Measurements from ENCODE around the gene HS1BP3. TPM values are rescaled to one million over a fixed set of nuclear protein-coding genes. Genes with fewer than 3 reads are reported as not detected.

HS1BP3 gene
- total and polyA plus RNA-seq, 2 experiments from 2014 or later = 10.5 to 10.6 TPM

DNA sequence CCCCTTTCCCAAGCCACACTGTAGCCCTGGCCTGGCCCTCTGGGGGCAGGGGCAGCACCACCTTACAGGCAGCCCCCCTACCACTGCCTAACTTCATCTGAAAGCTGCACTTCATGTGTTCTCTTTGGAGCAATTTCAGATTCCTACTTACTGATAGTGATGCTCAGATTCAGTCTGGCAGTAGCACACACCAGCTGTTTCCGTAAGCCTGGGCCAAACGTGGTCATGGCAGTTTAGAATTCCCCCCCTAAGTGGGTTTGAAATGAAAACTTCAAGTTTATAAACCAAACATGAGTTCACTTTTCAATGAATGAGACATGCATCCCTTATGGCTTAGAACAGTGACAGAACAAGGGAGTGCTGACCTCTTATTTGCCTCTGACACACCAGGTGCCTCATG is 45.5 kb upstream of the HS1BP3 start:
- no peak overlapping the region for H3K27ac ChIP-seq
- H3K36me3 ChIP-seq (ENCODE audit: low read depth) = no peaks in the 10 kb centered on the region
- TF ChIP-seq EZH2phosphoT487 (IDR thresholded peaks at IDR 0.05; ENCODE audit: insufficient read depth, low read depth) (no peak), EZH2 (IDR thresholded peaks at IDR 0.05; ENCODE audit: insufficient read depth, poor library complexity, severe bottlenecking) (no peak)
- H3K4me3 ChIP-seq = no peak overlapping the region
- 91 to 95% methylated on average over 2 of the region's 2 CpGs for WGBS, 2 experiments (ENCODE audit: low coverage in 1 of 2, low lambda C conversion rate in 2 of 2, missing lambda C conversion rate in 2 of 2)
- no peak overlapping the region for H3K4me2 ChIP-seq (ENCODE audit: unreplicated experiment)
- H3K4me1 ChIP-seq (ENCODE audit: insufficient read depth) = no peaks in the 10 kb centered on the region
- no peaks in the 10 kb centered on the region for H4K20me1 ChIP-seq (ENCODE audit: insufficient read depth)
- no peak for DNase-seq
- H3K79me2 ChIP-seq (ENCODE audit: insufficient read depth) = no peaks in the 10 kb centered on the region
- no peaks in the 10 kb centered on the region for H3F3A ChIP-seq (ENCODE audit: insufficient read depth)
- H3K9ac ChIP-seq = no peak overlapping the region
- H3K9me3 ChIP-seq (ENCODE audit: low read depth) = no peaks in the 10 kb centered on the region
- H2AFZ ChIP-seq = no peak overlapping the region
- H3K9me2 ChIP-seq (ENCODE audit: insufficient read depth) = no peaks in the 10 kb centered on the region
- no peaks in the 10 kb centered on the region for H3K27me3 ChIP-seq (replicated peaks; ENCODE audit: insufficient read depth)
- in situ Hi-C loops (cut with MboI) = no loop called here

DNA sequence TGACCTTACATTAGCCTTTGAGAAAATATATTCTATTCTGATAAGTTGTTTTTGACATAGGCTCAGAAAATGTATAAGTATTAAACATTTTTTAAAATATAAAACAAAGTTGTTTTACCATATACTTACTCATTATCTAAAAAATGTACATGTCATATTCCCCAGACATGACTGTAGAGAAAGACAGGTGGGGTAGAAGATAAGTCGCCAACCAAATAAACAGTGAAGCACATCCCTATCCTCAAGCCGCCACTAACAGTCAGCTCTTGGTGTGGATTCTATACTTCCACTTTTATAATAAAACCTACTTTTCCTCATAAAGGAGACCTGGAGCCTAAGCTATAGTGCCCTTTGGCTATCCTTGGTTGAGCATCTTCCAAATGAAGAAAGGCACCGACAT is 42.4 kb upstream of the HS1BP3 start:
- no peaks in the 10 kb centered on the region for H3K9me3 ChIP-seq (ENCODE audit: low read depth)
- in situ Hi-C loops (cut with MboI) = no loop called here
- TF ChIP-seq EZH2 (IDR thresholded peaks at IDR 0.05; ENCODE audit: insufficient read depth, poor library complexity, severe bottlenecking) = no peak
- TF ChIP-seq EZH2phosphoT487 (IDR thresholded peaks at IDR 0.05; ENCODE audit: insufficient read depth, low read depth) = no peak
- WGBS, 2 experiments (ENCODE audit: low coverage in 1 of 2, low lambda C conversion rate in 2 of 2, missing lambda C conversion rate in 2 of 2) = 97 to 99% methylated on average over 3 of the region's 3 CpGs
- no peaks in the 10 kb centered on the region for H3K36me3 ChIP-seq (ENCODE audit: low read depth)
- H3K27me3 ChIP-seq (replicated peaks; ENCODE audit: insufficient read depth) = no peaks in the 10 kb centered on the region
- DNase-seq = no peak
- no peaks in the 10 kb centered on the region for H3K9me2 ChIP-seq (ENCODE audit: insufficient read depth)
- H3K4me1 ChIP-seq (ENCODE audit: insufficient read depth) = no peaks in the 10 kb centered on the region
- no peak overlapping the region for H3K9ac ChIP-seq
- no peaks in the 10 kb centered on the region for H3F3A ChIP-seq (ENCODE audit: insufficient read depth)
- no peaks in the 10 kb centered on the region for H3K79me2 ChIP-seq (ENCODE audit: insufficient read depth)
- no peak overlapping the region for H2AFZ ChIP-seq
- no peaks in the 10 kb centered on the region for H4K20me1 ChIP-seq (ENCODE audit: insufficient read depth)
- H3K4me2 ChIP-seq (ENCODE audit: unreplicated experiment) = no peak overlapping the region
- H3K27ac ChIP-seq = no peak overlapping the region
- no peak overlapping the region for H3K4me3 ChIP-seq

DNA sequence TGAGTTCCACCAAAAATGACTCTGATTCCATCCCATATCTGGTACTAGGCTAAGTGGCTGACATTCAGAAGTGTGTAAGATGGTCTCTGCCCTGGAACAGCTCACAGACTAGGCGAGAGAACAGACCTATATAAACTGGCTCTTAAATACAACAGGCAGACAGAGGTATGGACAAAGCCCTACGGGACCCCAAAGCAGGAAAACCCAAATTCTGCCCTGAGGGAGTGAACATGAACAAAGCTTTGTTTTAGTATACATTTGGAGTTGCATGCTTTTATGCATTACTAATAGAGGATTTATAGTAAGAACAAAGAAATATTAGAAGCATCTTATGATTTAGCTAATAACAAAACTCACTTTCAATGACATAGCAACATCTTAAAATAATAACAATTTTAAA is 41.2 kb upstream of the HS1BP3 start:
- Histone ChIP-seq H4K20me1 (ENCODE audit: insufficient read depth) (no peaks in the 10 kb centered on the region), H3F3A (ENCODE audit: insufficient read depth) (no peaks in the 10 kb centered on the region), H3K4me2 (ENCODE audit: unreplicated experiment) (no peak overlapping the region), H3K27ac (no peak overlapping the region), H3K9ac (no peak overlapping the region), H3K4me3 (no peak overlapping the region), H3K36me3 (ENCODE audit: low read depth) (no peaks in the 10 kb centered on the region), H3K9me3 (ENCODE audit: low read depth) (no peaks in the 10 kb centered on the region), H3K27me3 (replicated peaks; ENCODE audit: insufficient read depth) (no peaks in the 10 kb centered on the region), H2AFZ (no peak overlapping the region), H3K9me2 (ENCODE audit: insufficient read depth) (no peaks in the 10 kb centered on the region), H3K4me1 (ENCODE audit: insufficient read depth) (no peaks in the 10 kb centered on the region), H3K79me2 (ENCODE audit: insufficient read depth) (no peaks in the 10 kb centered on the region)
- TF ChIP-seq EZH2phosphoT487 (IDR thresholded peaks at IDR 0.05; ENCODE audit: insufficient read depth, low read depth) (no peak), EZH2 (IDR thresholded peaks at IDR 0.05; ENCODE audit: insufficient read depth, poor library complexity, severe bottlenecking) (no peak)
- 91 to 92% methylated on average over 2 of the region's 2 CpGs for WGBS, 2 experiments (ENCODE audit: low coverage in 1 of 2, low lambda C conversion rate in 2 of 2, missing lambda C conversion rate in 2 of 2)
- in situ Hi-C loops (cut with MboI) = no loop called here
- no peak for DNase-seq

DNA sequence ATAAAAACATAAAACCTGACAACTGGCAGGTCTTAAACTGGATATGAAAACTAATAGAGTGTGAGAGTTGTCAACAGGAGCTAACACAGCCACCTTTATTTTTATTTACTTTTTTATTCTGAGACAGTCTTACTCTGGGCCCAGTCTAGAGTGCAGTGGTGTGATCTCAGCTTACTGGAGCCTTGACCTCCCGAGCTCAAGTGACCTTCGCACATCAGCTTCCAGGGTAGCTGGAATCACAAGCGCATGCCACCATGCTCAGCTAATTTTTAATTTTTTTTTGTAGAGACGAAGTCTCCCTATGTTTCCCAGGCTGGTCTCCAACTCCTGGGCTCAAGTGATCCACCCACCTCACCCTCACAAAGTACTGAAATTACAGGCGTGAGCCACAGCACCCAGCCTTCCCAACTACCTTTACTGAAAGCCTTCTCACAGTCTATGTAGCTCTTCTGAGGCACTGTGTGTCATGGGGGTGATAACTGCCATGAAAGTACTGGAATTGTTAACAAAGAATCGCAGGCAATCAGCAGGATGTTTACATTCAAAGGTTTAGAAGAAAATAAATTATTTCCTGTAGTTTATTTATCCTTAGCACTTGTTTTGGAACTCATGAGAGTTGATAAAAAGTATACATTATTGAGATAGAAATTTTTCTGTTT is 40.3 kb upstream of the HS1BP3 start:
- no peaks in the 10 kb centered on the region for H3K79me2 ChIP-seq (ENCODE audit: insufficient read depth)
- no peak overlapping the region for H3K27ac ChIP-seq
- H3K36me3 ChIP-seq (ENCODE audit: low read depth) = no peaks in the 10 kb centered on the region
- no peaks in the 10 kb centered on the region for H3K4me1 ChIP-seq (ENCODE audit: insufficient read depth)
- H3K9ac ChIP-seq = no peak overlapping the region
- H3F3A ChIP-seq (ENCODE audit: insufficient read depth) = no peaks in the 10 kb centered on the region
- H4K20me1 ChIP-seq (ENCODE audit: insufficient read depth) = no peaks in the 10 kb centered on the region
- no peaks in the 10 kb centered on the region for H3K9me3 ChIP-seq (ENCODE audit: low read depth)
- no peak overlapping the region for H3K4me2 ChIP-seq (ENCODE audit: unreplicated experiment)
- in situ Hi-C loops (cut with MboI) = no loop called here
- H3K4me3 ChIP-seq = no peak overlapping the region
- TF ChIP-seq EZH2 (IDR thresholded peaks at IDR 0.05; ENCODE audit: insufficient read depth, poor library complexity, severe bottlenecking) (no peak), EZH2phosphoT487 (IDR thresholded peaks at IDR 0.05; ENCODE audit: insufficient read depth, low read depth) (no peak)
- 87 to 89% methylated on average over 6 of the region's 6 CpGs for WGBS, 2 experiments (ENCODE audit: low coverage in 1 of 2, low lambda C conversion rate in 2 of 2, missing lambda C conversion rate in 2 of 2)
- DNase-seq = no peak
- no peaks in the 10 kb centered on the region for H3K9me2 ChIP-seq (ENCODE audit: insufficient read depth)
- no peak overlapping the region for H2AFZ ChIP-seq
- H3K27me3 ChIP-seq (replicated peaks; ENCODE audit: insufficient read depth) = no peaks in the 10 kb centered on the region

All from GM23248 (cell line).